Measurements from ENCODE around the gene IKZF3. TPM values are rescaled to one million over a fixed set of nuclear protein-coding genes. Genes with fewer than 3 reads are reported as not detected.
"Not testable (repeated sequence)": the region's sequence is repeated elsewhere in the genome, so short reads cannot be mapped to it uniquely, and the experiment has no call there.

The IKZF3 gene
- total RNA-seq, 1 experiment from 2014 or later, result 0.04 TPM

- DNase-seq (ENCODE audit: low spot score), result no peak
Measured at GRCh38 chr17:39716879-39717536, 147.1 kb downstream of the IKZF3 start.

- DNase-seq (ENCODE audit: low spot score), result no peak
Measured at GRCh38 chr17:39716073-39716818, 147.9 kb downstream of the IKZF3 start.

- no peak for DNase-seq (ENCODE audit: low spot score)
Measured at GRCh38 chr17:39715375-39716072, 148.6 kb downstream of the IKZF3 start.

DNA sequence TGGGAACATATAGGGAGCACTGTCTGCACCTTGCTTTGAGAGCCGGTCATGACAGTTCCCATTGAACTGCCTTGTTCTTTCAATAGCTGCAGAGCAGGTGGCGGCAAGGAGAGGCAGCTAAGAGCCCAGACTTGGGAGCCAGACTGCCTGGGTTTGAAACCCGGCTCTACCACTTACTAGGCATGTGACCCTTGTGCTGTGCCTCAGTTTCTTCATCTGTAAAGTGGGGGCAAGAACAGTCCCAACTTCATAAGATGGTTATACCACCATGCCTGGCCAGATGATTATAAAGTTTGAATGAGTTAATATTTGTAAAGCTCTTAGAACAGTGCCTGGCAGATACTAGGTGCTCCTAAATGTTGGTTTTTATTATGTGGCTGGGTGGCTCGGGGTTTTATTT, 149.9 kb downstream of the IKZF3 start:
- DNase-seq (ENCODE audit: low spot score), result no peak

DNA sequence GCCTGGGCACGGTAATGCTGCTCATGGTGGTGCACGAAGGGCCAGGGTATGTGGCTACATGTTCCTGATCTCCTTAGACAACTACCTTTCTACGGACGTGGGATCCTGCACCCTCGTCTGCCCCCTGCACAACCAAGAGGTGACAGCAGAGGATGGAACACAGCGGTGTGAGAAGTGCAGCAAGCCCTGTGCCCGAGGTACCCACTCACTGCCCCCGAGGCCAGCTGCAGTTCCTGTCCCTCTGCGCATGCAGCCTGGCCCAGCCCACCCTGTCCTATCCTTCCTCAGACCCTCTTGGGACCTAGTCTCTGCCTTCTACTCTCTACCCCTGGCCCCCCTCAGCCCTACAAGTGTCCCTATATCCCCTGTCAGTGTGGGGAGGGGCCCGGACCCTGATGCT, 152.3 kb downstream of the IKZF3 start:
- DNase-seq (ENCODE audit: low spot score), result no peak

- not testable (repeated sequence) for DNase-seq (ENCODE audit: low spot score)
Measured at GRCh38 chr17:39711071-39711470, 153.0 kb downstream of the IKZF3 start.

GRCh38 chr17:39709998-39710964, 153.8 kb downstream of the IKZF3 start:
- DNase-seq (ENCODE audit: low spot score), result no peak

GRCh38 chr17:39709319-39709997, 154.7 kb downstream of the IKZF3 start:
- no peak for DNase-seq (ENCODE audit: low spot score)

Other genes starting within 250 kb of the IKZF3 start
- gene PPP1R1B, start 237.4 kb downstream of the IKZF3 start, total RNA-seq (2014; rRNA removed; shearing (Covaris generic)), result not detected in 2 replicates
- gene STARD3, start 227.2 kb downstream of the IKZF3 start, total RNA-seq (2014; rRNA removed; shearing (Covaris generic)), result 20.7 and 22.9 TPM in 2 replicates
- 0.81 TPM in 1 of 2 replicates, not detected in the other for gene TCAP, start 199.0 kb downstream of the IKZF3 start, total RNA-seq (2014; rRNA removed; shearing (Covaris generic))
- not detected in 2 replicates for gene PNMT, start 195.9 kb downstream of the IKZF3 start, total RNA-seq (2014; rRNA removed; shearing (Covaris generic))
- 10.9 and 11.4 TPM in 2 replicates for gene PGAP3, start 176.3 kb downstream of the IKZF3 start, total RNA-seq (2014; rRNA removed; shearing (Covaris generic))
- 10.1 and 18.5 TPM in 2 replicates for gene ERBB2, start 164.2 kb downstream of the IKZF3 start, total RNA-seq (2014; rRNA removed; shearing (Covaris generic))
- 91.9 and 99.5 TPM in 2 replicates for gene MIEN1, start 133.8 kb downstream of the IKZF3 start, total RNA-seq (2014; rRNA removed; shearing (Covaris generic))
- 0.41 TPM in 1 of 2 replicates, not detected in the other for gene GRB7, start 126.4 kb downstream of the IKZF3 start, total RNA-seq (2014; rRNA removed; shearing (Covaris generic))
- not detected in 2 replicates for gene ZPBP2, start 3.9 kb upstream of the IKZF3 start, total RNA-seq (2014; rRNA removed; shearing (Covaris generic))
- gene GSDMB, start 54.3 kb upstream of the IKZF3 start, total RNA-seq (2014; rRNA removed; shearing (Covaris generic)), result 0.10 TPM in 1 of 2 replicates, not detected in the other
- 21.8 and 24.0 TPM in 2 replicates for gene ORMDL3, start 63.3 kb upstream of the IKZF3 start, total RNA-seq (2014; rRNA removed; shearing (Covaris generic))
- not detected in 2 replicates for gene LRRC3C, start 63.4 kb upstream of the IKZF3 start, total RNA-seq (2014; rRNA removed; shearing (Covaris generic))
- gene GSDMA, start 98.7 kb upstream of the IKZF3 start, total RNA-seq (2014; rRNA removed; shearing (Covaris generic)), result not detected in 2 replicates
- 165 and 172 TPM in 2 replicates for gene PSMD3, start 116.5 kb upstream of the IKZF3 start, total RNA-seq (2014; rRNA removed; shearing (Covaris generic))
- not detected in 2 replicates for gene CSF3, start 151.1 kb upstream of the IKZF3 start, total RNA-seq (2014; rRNA removed; shearing (Covaris generic))
- 33.9 and 44.5 TPM in 2 replicates for gene MED24, start 190.1 kb upstream of the IKZF3 start, total RNA-seq (2014; rRNA removed; shearing (Covaris generic))
- 13.6 and 16.6 TPM in 2 replicates for gene THRA, start 198.7 kb upstream of the IKZF3 start, total RNA-seq (2014; rRNA removed; shearing (Covaris generic))
- 0.39 and 2.2 TPM in 2 replicates for gene NR1D1, start 236.3 kb upstream of the IKZF3 start, total RNA-seq (2014; rRNA removed; shearing (Covaris generic))